GM23338 (cell line): Measurements from ENCODE around the gene CCDC196. TPM values are rescaled to one million over a fixed set of nuclear protein-coding genes. Genes with fewer than 3 reads are reported as not detected.
"Not testable (repeated sequence)": the region's sequence is repeated elsewhere in the genome, so short reads cannot be mapped to it uniquely, and the experiment has no call there.

Experiments used
- ATAC-seq: fragments of 200-7000 bp; cut with Tn5 transposase; 3 replicates; pipeline ENCODE4 v1.9.1; 2020
- DNase-seq: peaks from one replicate; pipeline ENCODE4 v3.0.0-alpha.2; 2015; ENCODE audit warnings: low spot score
- H2AFZ ChIP-seq: fragments of 200-600 bp; sonication (generic); 2 replicates; pipeline ENCODE4 v1.8.0; 2016; ENCODE audit warnings: antibody characterized with exemption, mild to moderate bottlenecking, moderate library complexity
- H3F3A ChIP-seq: fragments of 200-600 bp; sonication (generic); replicated peaks from 2 replicates; pipeline ENCODE4 v1.8.0; 2017; ENCODE audit warnings: antibody characterized with exemption, mixed run types, low read depth
- H3K27ac ChIP-seq: fragments of 200-600 bp; sonication (generic); 2 replicates; pipeline ENCODE4 v1.6.1; 2016; ENCODE audit warnings: low read depth
- H3K27me3 ChIP-seq: fragments of 200-600 bp; sonication (generic); 2 replicates; pipeline ENCODE4 v1.8.0; 2016; ENCODE audit warnings: mild to moderate bottlenecking, mixed run types, moderate library complexity; ENCODE audit not compliant: insufficient read depth
- H3K36me3 ChIP-seq: fragments of 200-600 bp; sonication (generic); 2 replicates; pipeline ENCODE4 v1.8.0; 2016; ENCODE audit warnings: mild to moderate bottlenecking; ENCODE audit not compliant: insufficient read depth
- H3K4me1 ChIP-seq: fragments of 200-600 bp; sonication (generic); 2 replicates; pipeline ENCODE4 v1.8.0; 2016; ENCODE audit warnings: mild to moderate bottlenecking, moderate library complexity; ENCODE audit not compliant: insufficient read depth
- H3K4me2 ChIP-seq: fragments of 200-600 bp; sonication (generic); 2 replicates; pipeline ENCODE4 v1.7.1; 2017; ENCODE audit warnings: mixed run types
- H3K4me3 ChIP-seq: fragments of 200-600 bp; sonication (generic); 2 replicates; pipeline ENCODE4 v1.6.1; 2016; ENCODE audit warnings: mixed run types
- H3K79me2 ChIP-seq: fragments of 200-600 bp; sonication (generic); replicated peaks from 2 replicates; pipeline ENCODE4 v1.8.0; 2017; ENCODE audit warnings: mild to moderate bottlenecking; ENCODE audit not compliant: insufficient read depth
- H3K9me2 ChIP-seq: fragments of 200-600 bp; sonication (generic); 2 replicates; pipeline ENCODE4 v1.8.0; 2017; ENCODE audit not compliant: insufficient read depth
- H4K20me1 ChIP-seq: fragments of 200-600 bp; sonication (generic); replicated peaks from 2 replicates; pipeline ENCODE4 v1.8.0; 2017; ENCODE audit warnings: mild to moderate bottlenecking; ENCODE audit not compliant: insufficient read depth
- H3K27ac Mint-ChIP-seq: 2 replicates; pipeline ENCODE4 v1.8.0; 2020; ENCODE audit warnings: inconsistent platforms, mild to moderate bottlenecking, moderate library complexity, mixed read lengths
- H3K27me3 Mint-ChIP-seq: 3 replicates; pipeline ENCODE4 v1.8.0; 2022; ENCODE audit warnings: low read depth, mild to moderate bottlenecking, moderate library complexity, mixed read lengths, inconsistent platforms; ENCODE audit not compliant: insufficient read depth, poor library complexity
- H3K36me3 Mint-ChIP-seq: 3 replicates; pipeline ENCODE4 v1.8.0; 2021; ENCODE audit warnings: low read depth, mild to moderate bottlenecking, inconsistent platforms, moderate library complexity, mixed read lengths
- H3K4me1 Mint-ChIP-seq: 3 replicates; pipeline ENCODE4 v1.8.0; 2020; ENCODE audit warnings: mild to moderate bottlenecking, inconsistent platforms, mixed read lengths
- H3K4me3 Mint-ChIP-seq: 3 replicates; pipeline ENCODE4 v1.8.0; 2021; ENCODE audit warnings: moderate library complexity, mild to moderate bottlenecking, inconsistent platforms, mixed read lengths
- H3K9me3 Mint-ChIP-seq: 3 replicates; pipeline ENCODE4 v1.8.0; 2020; ENCODE audit warnings: moderate library complexity, mild to moderate bottlenecking, inconsistent platforms, mixed read lengths
- polyA plus RNA-seq: library from polyadenylated mRNA; unstranded; fragments of >200 nt; fragmentation: Nextera tagmentation; extraction: Ambion mirVana; gene quantifications from 2 replicates; pipeline ENCODE4 v1.2.1, GENCODE V29; 2016
- total RNA-seq: library from RNA; depleted of rRNA; stranded (reverse); fragments of >200 nt; shearing (Covaris generic); gene quantifications from 2 replicates; pipeline ENCODE4 v1.2.3, GENCODE V29; 2014; rRNA removed
- TF ChIP-seq, protein P1 (sequence below): IDR thresholded peaks from 2 replicates; pipeline ENCODE4 v1.6.1; 2016; ENCODE audit warnings: antibody characterized with exemption

Gene CCDC196
- total and polyA plus RNA-seq, 2 experiments from 2014 or later, result 0.27 TPM; not detected in 1

DNA sequence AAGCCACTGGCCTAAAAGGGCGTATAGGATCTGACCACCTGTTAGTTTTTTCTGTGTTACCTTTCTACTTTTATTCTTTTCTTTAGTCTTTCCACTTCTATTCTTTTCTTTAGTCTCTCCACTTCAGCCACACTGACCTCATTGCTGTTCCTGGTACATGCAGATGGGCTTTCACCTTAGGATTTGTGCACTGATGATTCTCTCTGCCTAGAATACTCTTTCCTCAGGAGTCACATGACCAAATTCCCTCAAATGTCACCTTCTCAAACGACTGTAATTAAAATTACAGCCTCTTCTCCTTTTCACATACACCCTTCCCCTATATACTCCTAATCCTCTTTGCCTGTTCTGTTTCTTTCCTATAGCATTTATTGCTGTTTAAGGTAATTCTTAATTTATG lies 57.8 kb downstream of the CCDC196 start (continued):
- TF ChIP-seq, protein P1, sequence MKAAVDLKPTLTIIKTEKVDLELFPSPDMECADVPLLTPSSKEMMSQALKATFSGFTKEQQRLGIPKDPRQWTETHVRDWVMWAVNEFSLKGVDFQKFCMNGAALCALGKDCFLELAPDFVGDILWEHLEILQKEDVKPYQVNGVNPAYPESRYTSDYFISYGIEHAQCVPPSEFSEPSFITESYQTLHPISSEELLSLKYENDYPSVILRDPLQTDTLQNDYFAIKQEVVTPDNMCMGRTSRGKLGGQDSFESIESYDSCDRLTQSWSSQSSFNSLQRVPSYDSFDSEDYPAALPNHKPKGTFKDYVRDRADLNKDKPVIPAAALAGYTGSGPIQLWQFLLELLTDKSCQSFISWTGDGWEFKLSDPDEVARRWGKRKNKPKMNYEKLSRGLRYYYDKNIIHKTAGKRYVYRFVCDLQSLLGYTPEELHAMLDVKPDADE, result no peak

GRCh38 chr14:66545191-66545590 lies 59.0 kb downstream of the CCDC196 start:
- peaks cover 41% of the 10 kb centered on the region for H3K79me2 ChIP-seq
- H3K4me2 ChIP-seq, H3K27me3 Mint-ChIP-seq, H2AFZ ChIP-seq, H3K9me2 ChIP-seq, H3K36me3 ChIP-seq, H3K27ac Mint-ChIP-seq, H3K27ac ChIP-seq, H3K27me3 ChIP-seq, H3K4me1 Mint-ChIP-seq, DNase-seq, H4K20me1 ChIP-seq, H3K4me3 Mint-ChIP-seq, H3K4me1 ChIP-seq, ATAC-seq, H3F3A ChIP-seq, H3K4me3 ChIP-seq: not testable (repeated sequence)
- peaks cover 24% of the 10 kb centered on the region for H3K36me3 Mint-ChIP-seq
- peaks cover 22% of the 10 kb centered on the region for H3K9me3 Mint-ChIP-seq

GRCh38 chr14:66545751-66546150 lies 59.6 kb downstream of the CCDC196 start:
- not testable (repeated sequence) for H3K4me3 Mint-ChIP-seq, DNase-seq, H3K27me3 Mint-ChIP-seq, H3K27ac ChIP-seq, H3K4me2 ChIP-seq, H3F3A ChIP-seq, H3K27ac Mint-ChIP-seq, H3K4me1 ChIP-seq, ATAC-seq, H3K4me3 ChIP-seq, H3K27me3 ChIP-seq, H2AFZ ChIP-seq, H4K20me1 ChIP-seq, H3K36me3 ChIP-seq, H3K4me1 Mint-ChIP-seq, H3K9me2 ChIP-seq
- peaks cover 35% of the 10 kb centered on the region for H3K79me2 ChIP-seq
- H3K9me3 Mint-ChIP-seq, result peaks cover 22% of the 10 kb centered on the region
- H3K36me3 Mint-ChIP-seq, result peaks cover 27% of the 10 kb centered on the region

Other genes starting within 250 kb of the CCDC196 start
- gene GPHN, start 21.8 kb downstream of the CCDC196 start, total RNA-seq, result 13.7 and 17.6 TPM in 2 replicates
- 20.6 and 22.4 TPM in 2 replicates for gene GPHN, start 21.8 kb downstream of the CCDC196 start, polyA plus RNA-seq